Measurements from ENCODE around the gene MYO1G.

The MYO1G gene

GRCh38 chr7:44967571-44968446 is 11.0 kb downstream of the MYO1G start:
- in situ Hi-C loops (cut with HindIII; ENCODE audit: low sequenced_read_pairs): no loop called here

- in situ Hi-C loops (cut with HindIII; ENCODE audit: low sequenced_read_pairs): no loop called here
Observed at GRCh38 chr7:44966731-44967538, 11.9 kb downstream of the MYO1G start.

GRCh38 chr7:44965937-44966730 is 12.7 kb downstream of the MYO1G start:
- in situ Hi-C loops (cut with HindIII; ENCODE audit: low sequenced_read_pairs): no loop called here

GRCh38 chr7:44965441-44965903 is 13.3 kb downstream of the MYO1G start:
- in situ Hi-C loops (cut with HindIII; ENCODE audit: low sequenced_read_pairs): no loop called here

- in situ Hi-C loops (cut with HindIII; ENCODE audit: low sequenced_read_pairs): no loop called here
Observed at GRCh38 chr7:44964831-44965440, 13.9 kb downstream of the MYO1G start.

- in situ Hi-C loops (cut with HindIII; ENCODE audit: low sequenced_read_pairs): no loop called here
Observed at GRCh38 chr7:44964384-44964830, 14.4 kb downstream of the MYO1G start.

- in situ Hi-C loops (cut with HindIII; ENCODE audit: low sequenced_read_pairs): no loop called here
Observed at GRCh38 chr7:44963364-44964290, 15.2 kb downstream of the MYO1G start.

GRCh38 chr7:44962483-44963251 is 16.1 kb downstream of the MYO1G start:
- in situ Hi-C loops (cut with HindIII; ENCODE audit: low sequenced_read_pairs): no loop called here

GRCh38 chr7:44961844-44962482 is 16.9 kb downstream of the MYO1G start:
- in situ Hi-C loops (cut with HindIII; ENCODE audit: low sequenced_read_pairs): no loop called here

GRCh38 chr7:44960011-44960580 is 18.7 kb downstream of the MYO1G start:
- in situ Hi-C loops (cut with HindIII; ENCODE audit: low sequenced_read_pairs): no loop called here

- in situ Hi-C loops (cut with HindIII; ENCODE audit: low sequenced_read_pairs): no loop called here
Observed at GRCh38 chr7:44959433-44959951, 19.3 kb downstream of the MYO1G start.

GRCh38 chr7:44958645-44959344 is 20.0 kb downstream of the MYO1G start:
- in situ Hi-C loops (cut with HindIII; ENCODE audit: low sequenced_read_pairs): no loop called here

- in situ Hi-C loops (cut with HindIII; ENCODE audit: low sequenced_read_pairs): no loop called here
Observed at GRCh38 chr7:44956157-44956766, 22.6 kb downstream of the MYO1G start.

- in situ Hi-C loops (cut with HindIII; ENCODE audit: low sequenced_read_pairs): no loop called here
Observed at GRCh38 chr7:44955733-44956132, 23.1 kb downstream of the MYO1G start.

- in situ Hi-C loops (cut with HindIII; ENCODE audit: low sequenced_read_pairs): no loop called here
Observed at GRCh38 chr7:44953156-44953555, 25.7 kb downstream of the MYO1G start.

GRCh38 chr7:44949303-44949702 is 29.5 kb downstream of the MYO1G start:
- in situ Hi-C loops (cut with HindIII; ENCODE audit: low sequenced_read_pairs): no loop called here

GRCh38 chr7:44945479-44945878 is 33.3 kb downstream of the MYO1G start:
- in situ Hi-C loops (cut with HindIII; ENCODE audit: low sequenced_read_pairs): no loop called here

Data from DLD1 (cell line).